ENCODE data around the gene KCNQ1OT1. TPM values are rescaled to one million over a fixed set of nuclear protein-coding genes. Genes with fewer than 3 reads are reported as not detected.

KCNQ1OT1 gene
- polyA plus RNA-seq, 1 of the 3 experiments (the other 2 are of a cell fraction): 0.03 TPM

- H3K9me3 ChIP-seq: peaks cover 40% of the 10 kb centered on the region
- 73% methylated on average over 6 of the region's 6 CpGs for WGBS (ENCODE audit: low lambda C conversion rate)
- H3K36me3 ChIP-seq (replicated peaks in 1 of 2; ENCODE audit: control insufficient read depth in 1 of 2, insufficient read depth in 2 of 2, low read length in 1 of 2): no peaks in the 10 kb centered on the region
- no peak for DNase-seq
- POLR2A ChIA-PET: interaction anchor here (0.7 kb wide), 1 partner anchor 59 kb away, joined by 5 read pairs; no protein-coding TSS in a partner anchor
- no peak overlapping the region for H3K27ac ChIP-seq (ENCODE audit: low read depth in 2 of 2, low read length in 1 of 2)
- no peaks in the 10 kb centered on the region for H4K20me1 ChIP-seq (ENCODE audit: insufficient read depth)
- H3K4me3 ChIP-seq (ENCODE audit: low read depth in 2 of 2, low read length in 1 of 2): no peak overlapping the region
- H3K4me1 ChIP-seq (ENCODE audit: control insufficient read depth in 1 of 2, insufficient read depth in 2 of 2, low read depth in 1 of 2, low read length in 1 of 2): peaks cover 0 to 11% of the 10 kb centered on the region in 2 experiments; a peak in 1 of 4 replicates
- H3K27me3 ChIP-seq (ENCODE audit: insufficient read depth): no peaks in the 10 kb centered on the region
- no peak overlapping the region for H3K9ac ChIP-seq
- no peak overlapping the region for H2AFZ ChIP-seq (ENCODE audit: low read depth)
- H3K9me2 ChIP-seq: no peaks in the 10 kb centered on the region
- no peak overlapping the region for H3K4me2 ChIP-seq
- no peaks in the 10 kb centered on the region for H3K79me2 ChIP-seq (ENCODE audit: insufficient read depth)
- CTCF ChIA-PET: no interaction called here
- TF ChIP-seq GABPA (IDR thresholded peaks at IDR 0.05; ENCODE audit: low read depth): no peak
- no peak for TF ChIP-seq FOXM1 (IDR thresholded peaks at IDR 0.05; ENCODE audit: low read depth)
- TF ChIP-seq FOXJ3 (CRISPR knock-in tag; IDR thresholded peaks at IDR 0.05): no peak
- no peak for TF ChIP-seq SMC3 (IDR thresholded peaks at IDR 0.05; ENCODE audit: low read depth, low read length)
- no peak for TF ChIP-seq TCF12 (IDR thresholded peaks at IDR 0.05)
- no peak for TF ChIP-seq EP300 (IDR thresholded peaks at IDR 0.05; ENCODE audit: borderline replicate concordance in 1 of 2, low read depth in 1 of 2, low read length in 1 of 2)
- no peak for TF ChIP-seq JUND (IDR thresholded peaks at IDR 0.05)
- no peak for TF ChIP-seq ELF1 (IDR thresholded peaks at IDR 0.05)
- no peak for TF ChIP-seq GATA2 (CRISPR knock-in tag; IDR thresholded peaks at IDR 0.05)
- TF ChIP-seq SIN3A (IDR thresholded peaks at IDR 0.05; ENCODE audit: borderline replicate concordance, low read depth, low read length): no peak
- TF ChIP-seq MAX (IDR thresholded peaks at IDR 0.05; ENCODE audit: low read depth): no peak
- no peak for TF ChIP-seq RXRA (IDR thresholded peaks at IDR 0.05; ENCODE audit: borderline replicate concordance, low read depth)
- TF ChIP-seq CTCF (IDR thresholded peaks at IDR 0.05): no peak
- TF ChIP-seq RFX5 (IDR thresholded peaks at IDR 0.05; ENCODE audit: low read length): no peak
- TF ChIP-seq POLR2AphosphoS5 (IDR thresholded peaks at IDR 0.05; ENCODE audit: low read depth, low read length): no peak
- no peak for TF ChIP-seq NFIC (IDR thresholded peaks at IDR 0.05; ENCODE audit: borderline replicate concordance)
- no peaks in the 10 kb centered on the region for H3F3A ChIP-seq (replicated peaks; ENCODE audit: insufficient read depth)
Measured at GRCh38 chr11:2647953-2648352, 51.8 kb downstream of the KCNQ1OT1 start.

- H3K36me3 ChIP-seq (replicated peaks in 1 of 2; ENCODE audit: control insufficient read depth in 1 of 2, insufficient read depth in 2 of 2, low read length in 1 of 2): no peaks in the 10 kb centered on the region
- H4K20me1 ChIP-seq (ENCODE audit: insufficient read depth): no peaks in the 10 kb centered on the region
- no peaks in the 10 kb centered on the region for H3K79me2 ChIP-seq (ENCODE audit: insufficient read depth)
- no peak for DNase-seq
- ChIA-PET POLR2A (interaction anchor here (0.7 kb wide), 1 partner anchor 59 kb away, joined by 5 read pairs; no protein-coding TSS in a partner anchor), CTCF (no interaction called here)
- 29% methylated on average over 1 of the region's 1 CpG for WGBS (ENCODE audit: low lambda C conversion rate)
- no peaks in the 10 kb centered on the region for H3K27me3 ChIP-seq (ENCODE audit: insufficient read depth)
- H2AFZ ChIP-seq (ENCODE audit: low read depth): no peak overlapping the region
- TF ChIP-seq FOXJ3 (CRISPR knock-in tag; IDR thresholded peaks at IDR 0.05): no peak
- TF ChIP-seq SIN3A (IDR thresholded peaks at IDR 0.05; ENCODE audit: borderline replicate concordance, low read depth, low read length): no peak
- TF ChIP-seq SMC3 (IDR thresholded peaks at IDR 0.05; ENCODE audit: low read depth, low read length): no peak
- TF ChIP-seq POLR2AphosphoS5 (IDR thresholded peaks at IDR 0.05; ENCODE audit: low read depth, low read length): no peak
- TF ChIP-seq EZH2phosphoT487 (IDR thresholded peaks at IDR 0.05; ENCODE audit: borderline replicate concordance, low read depth): no peak
- peaks cover 43% of the 10 kb centered on the region for H3K9me3 ChIP-seq
- no peak overlapping the region for H3K4me3 ChIP-seq (ENCODE audit: low read depth in 2 of 2, low read length in 1 of 2)
- H3K27ac ChIP-seq (ENCODE audit: low read depth in 2 of 2, low read length in 1 of 2): no peak overlapping the region
- no peaks in the 10 kb centered on the region for H3K9me2 ChIP-seq
- H3K4me1 ChIP-seq (ENCODE audit: control insufficient read depth in 1 of 2, insufficient read depth in 2 of 2, low read depth in 1 of 2, low read length in 1 of 2): peaks cover 0 to 5% of the 10 kb centered on the region in 2 experiments; a peak in 1 of 4 replicates
- H3F3A ChIP-seq (replicated peaks; ENCODE audit: insufficient read depth): no peaks in the 10 kb centered on the region
- no peak overlapping the region for H3K9ac ChIP-seq
- no peak overlapping the region for H3K4me2 ChIP-seq
Measured at GRCh38 chr11:2647167-2647566, 52.6 kb downstream of the KCNQ1OT1 start.

All from SK-N-SH (cell line).